Suprapubic skin (tissue), 4 donors: Measurements from ENCODE around the gene HPGDS. TPM values are rescaled to one million over a fixed set of nuclear protein-coding genes. Genes with fewer than 3 reads are reported as not detected.

Experiments used
- DNase-seq, 2 donors: peaks; one replicate each; pipeline ENCODE4 v3.0.0-alpha.2; 2019; ENCODE audit warnings: low spot score in 2 of 2
- H3K27ac ChIP-seq: fragments of 200-600 bp; sonication (generic); one replicate; pipeline ENCODE4 v1.5.1; 2019
- H3K27me3 ChIP-seq: fragments of 200-600 bp; sonication (generic); one replicate; pipeline ENCODE4 v1.5.1; 2019
- H3K36me3 ChIP-seq: fragments of 200-600 bp; sonication (generic); one replicate; pipeline ENCODE4 v1.5.1; 2019
- H3K4me1 ChIP-seq: fragments of 200-600 bp; sonication (generic); one replicate; pipeline ENCODE4 v1.5.1; 2019
- H3K4me3 ChIP-seq: fragments of 200-600 bp; sonication (generic); one replicate; pipeline ENCODE4 v1.5.1; 2019; ENCODE audit warnings: mild to moderate bottlenecking
- H3K9me3 ChIP-seq: fragments of 200-600 bp; sonication (generic); one replicate; pipeline ENCODE4 v1.5.1; 2019
- CTCF ChIP-seq, 2 donors: fragments of 200-600 bp in 1 of 2; fragments of 450-650 bp in 1 of 2; sonication (generic) in 1 of 2; IDR thresholded peaks; one replicate each; pipeline ENCODE4 v1.5.1; 2016 to 2019; ENCODE audit warnings: antibody characterized with exemption in 2 of 2, mild to moderate bottlenecking in 1 of 2, moderate library complexity in 1 of 2
- EP300 ChIP-seq: sonication (generic); formaldehyde crosslinking; IDR thresholded peaks from one replicate; pipeline ENCODE4 v1.6.1; 2017; ENCODE audit warnings: antibody characterized with exemption
- POLR2A ChIP-seq, 2 donors: fragments of 450-650 bp; IDR thresholded peaks; one replicate each; pipeline ENCODE4 v1.6.1; 2017; ENCODE audit warnings: antibody characterized with exemption in 2 of 2, mild to moderate bottlenecking in 2 of 2, moderate library complexity in 2 of 2
- POLR2AphosphoS5 ChIP-seq, 3 donors: sonication (generic); formaldehyde crosslinking; IDR thresholded peaks; one replicate each; pipeline ENCODE4 v1.6.1; 2017; ENCODE audit warnings: antibody characterized with exemption in 3 of 3
- WGBS: methylation state at CpG from one replicate; pipeline ENCODE4 v1.1.5; 2018; 5-methylcytosine and 5-hydroxymethylcytosine counted together
- total RNA-seq, 4 donors: library from RNA; depleted of rRNA; stranded (reverse); fragments of >200 nt; gene quantifications; one replicate each; pipeline ENCODE4 v1.1.0, GENCODE V29; 2016

The HPGDS gene
- total RNA-seq, 4 donors from 2014 or later, result 1.8 to 4.8 (median 2.3) TPM

GRCh38 chr4:94276204-94276603 lies 66.4 kb downstream of the HPGDS start:
- H3K36me3 ChIP-seq, result peaks cover 83% of the 10 kb centered on the region
- no peaks in the 10 kb centered on the region for H3K9me3 ChIP-seq
- H3K27me3 ChIP-seq, result no peaks in the 10 kb centered on the region
- TF ChIP-seq POLR2AphosphoS5 (IDR thresholded peaks at IDR 0.05), result no peak
- TF ChIP-seq EP300, result no peak
- TF ChIP-seq CTCF (IDR thresholded peaks at IDR 0.05), result no peak
- no peak for TF ChIP-seq POLR2A (IDR thresholded peaks at IDR 0.05)
- no peak overlapping the region for H3K4me3 ChIP-seq
- 91% methylated on average over 7 of the region's 7 CpGs for WGBS
- DNase-seq, result no peak
- no peak overlapping the region for H3K27ac ChIP-seq
- no peaks in the 10 kb centered on the region for H3K4me1 ChIP-seq

DNA sequence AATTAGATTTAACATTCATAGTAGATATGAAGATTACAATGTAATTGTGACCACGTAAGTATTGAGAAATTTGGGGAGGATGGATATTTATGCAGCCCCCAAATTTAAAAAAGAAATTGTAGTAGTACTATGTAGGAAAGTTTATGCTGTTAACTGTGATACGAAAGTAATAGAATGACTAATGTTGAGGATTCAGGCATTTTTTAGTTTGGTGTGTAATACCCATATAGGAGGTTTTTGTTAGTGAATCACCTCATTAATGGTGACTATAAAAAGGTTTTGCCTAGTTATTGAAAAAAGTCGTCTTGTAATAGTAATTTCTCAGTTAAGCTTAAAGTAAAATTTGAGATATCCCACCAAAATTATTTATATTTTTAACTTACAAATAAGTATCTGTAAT lies 67.7 kb downstream of the HPGDS start:
- peaks cover 77% of the 10 kb centered on the region for H3K36me3 ChIP-seq
- no peaks in the 10 kb centered on the region for H3K9me3 ChIP-seq
- no peak overlapping the region for H3K27ac ChIP-seq
- H3K4me1 ChIP-seq, result no peaks in the 10 kb centered on the region
- no peak for DNase-seq
- 96% methylated on average over 3 of the region's 3 CpGs for WGBS
- H3K4me3 ChIP-seq, result no peak overlapping the region
- TF ChIP-seq EP300, result no peak
- no peaks in the 10 kb centered on the region for H3K27me3 ChIP-seq

GRCh38 chr4:94271248-94271647 lies 71.4 kb downstream of the HPGDS start:
- DNase-seq, result no peak
- WGBS, result 66% methylated on average over 2 of the region's 2 CpGs

GRCh38 chr4:94267037-94267436 lies 75.6 kb downstream of the HPGDS start:
- no peak for DNase-seq
- Histone ChIP-seq H3K4me3 (no peak overlapping the region), H3K27me3 (no peaks in the 10 kb centered on the region), H3K27ac (no peak overlapping the region), H3K9me3 (no peaks in the 10 kb centered on the region), H3K4me1 (peaks cover 8% of the 10 kb centered on the region), H3K36me3 (peaks cover 21% of the 10 kb centered on the region)
- TF ChIP-seq CTCF (IDR thresholded peaks at IDR 0.05) (no peak), EP300 (no peak), POLR2AphosphoS5 (IDR thresholded peaks at IDR 0.05) (no peak), POLR2A (IDR thresholded peaks at IDR 0.05) (no peak)
- whole genome bisulfite sequencing, result 96% methylated on average over 4 of the region's 4 CpGs

More at GRCh38 chr4:94271248-94271647, 71.4 kb downstream of the HPGDS start:
- peaks cover 48% of the 10 kb centered on the region for H3K36me3 ChIP-seq
- H3K9me3 ChIP-seq, result no peaks in the 10 kb centered on the region
- H3K27me3 ChIP-seq, result no peaks in the 10 kb centered on the region
- no peak overlapping the region for H3K27ac ChIP-seq
- no peak for TF ChIP-seq POLR2AphosphoS5 (IDR thresholded peaks at IDR 0.05)
- no peak for TF ChIP-seq EP300
- TF ChIP-seq CTCF (IDR thresholded peaks at IDR 0.05), result no peak
- no peak for TF ChIP-seq POLR2A (IDR thresholded peaks at IDR 0.05)
- H3K4me1 ChIP-seq, result no peaks in the 10 kb centered on the region
- no peak overlapping the region for H3K4me3 ChIP-seq

DNA sequence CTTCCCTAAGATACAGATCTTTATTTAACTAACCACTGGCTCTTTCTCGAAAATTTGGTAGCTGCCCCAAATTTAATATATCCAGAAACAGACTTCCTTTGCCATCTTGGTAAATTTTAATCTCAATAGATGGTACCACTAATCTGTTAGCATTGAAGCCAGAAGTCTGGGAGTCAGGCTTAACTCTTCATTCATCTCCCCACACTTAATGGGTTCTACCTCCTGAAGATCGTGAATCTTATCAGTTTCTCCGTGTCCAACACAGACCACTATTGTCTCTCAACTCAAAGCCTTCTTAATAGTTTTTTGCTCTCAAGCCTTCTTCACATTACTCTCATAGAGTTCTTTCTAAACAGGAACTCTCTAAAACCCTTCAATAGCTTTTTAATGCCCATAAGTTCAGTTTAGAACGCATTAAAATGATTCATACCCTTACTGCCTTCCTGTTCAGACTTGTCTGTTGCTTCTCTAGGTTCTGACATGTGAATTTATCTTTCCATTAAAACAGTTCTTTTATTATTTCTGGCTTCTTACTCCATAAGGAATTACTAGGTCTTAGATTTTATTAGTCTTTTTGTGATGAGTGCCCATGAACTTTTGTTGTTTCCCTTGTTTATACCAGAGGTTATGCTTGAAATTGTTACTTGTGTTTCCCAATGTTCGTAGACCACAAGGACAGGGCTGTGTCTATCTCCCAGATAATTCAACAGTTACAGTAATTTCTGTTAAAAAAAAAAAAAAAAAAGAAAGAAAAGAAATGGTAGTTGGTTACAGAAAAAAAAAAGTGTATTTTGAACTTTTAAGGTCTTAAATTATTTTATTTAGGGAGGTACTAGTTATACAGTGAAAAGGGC lies 80.2 kb downstream of the HPGDS start:
- peaks cover 8% of the 10 kb centered on the region for H3K4me1 ChIP-seq
- H3K4me3 ChIP-seq, result no peak overlapping the region
- no peak for DNase-seq
- H3K9me3 ChIP-seq, result no peaks in the 10 kb centered on the region
- WGBS, result 58% methylated on average over 5 of the region's 5 CpGs
- H3K27me3 ChIP-seq, result no peaks in the 10 kb centered on the region
- no peak overlapping the region for H3K27ac ChIP-seq
- TF ChIP-seq POLR2A (IDR thresholded peaks at IDR 0.05), result no peak
- TF ChIP-seq CTCF (IDR thresholded peaks at IDR 0.05), result no peak
- no peak for TF ChIP-seq EP300
- TF ChIP-seq POLR2AphosphoS5 (IDR thresholded peaks at IDR 0.05), result no peak
- peaks cover 6% of the 10 kb centered on the region for H3K36me3 ChIP-seq
